Aorta (tissue), 5 donors: ENCODE results near the gene PIGL. TPM values are rescaled to one million over a fixed set of nuclear protein-coding genes. Genes with fewer than 3 reads are reported as not detected.
A peak's percentile ranks its signal among the peaks of the same experiment; 100 is the strongest.

ENCODE experiments used
- ATAC-seq: fragments of 200-7000 bp; cut with Tn5 transposase; one replicate; pipeline ENCODE4 v1.9.1; 2022; ENCODE audit warnings: moderate library complexity; ENCODE audit not compliant: low FRiP score
- DNase-seq, 2 donors: peaks; one replicate each; pipeline ENCODE4 v3.0.0-alpha.2; 2020
- H3K27ac ChIP-seq, 2 donors: one replicate each; pipeline ENCODE4 v1.5.1; 2013; ENCODE audit warnings: low read length in 2 of 2, mild to moderate bottlenecking in 2 of 2, moderate library complexity in 2 of 2, control low read depth in 1 of 2, inconsistent platforms in 1 of 2, low read depth in 1 of 2
- H3K27me3 ChIP-seq, 2 donors: one replicate each; pipeline ENCODE4 v1.6.1; 2013; ENCODE audit warnings: control low read depth in 1 of 2, low read length in 1 of 2, mild to moderate bottlenecking in 1 of 2, moderate library complexity in 1 of 2; ENCODE audit not compliant: insufficient read depth in 2 of 2, control insufficient read depth in 1 of 2
- H3K36me3 ChIP-seq, 2 donors: one replicate each; pipeline ENCODE4 v1.6.1; 2013; ENCODE audit warnings: control low read depth in 1 of 2, low read length in 1 of 2, mild to moderate bottlenecking in 1 of 2; ENCODE audit not compliant: insufficient read depth in 2 of 2, control insufficient read depth in 1 of 2
- H3K4me1 ChIP-seq, 2 donors: one replicate each; pipeline ENCODE4 v1.6.1; 2013; ENCODE audit warnings: low read length in 2 of 2, control low read depth in 1 of 2, mild to moderate bottlenecking in 1 of 2, moderate library complexity in 1 of 2; ENCODE audit not compliant: insufficient read depth in 2 of 2, control insufficient read depth in 1 of 2
- H3K4me3 ChIP-seq, 2 donors: one replicate each; pipeline ENCODE4 v1.5.1; 2013; ENCODE audit warnings: low read length in 2 of 2, control low read depth in 1 of 2, mild to moderate bottlenecking in 1 of 2
- H3K9me3 ChIP-seq: one replicate; pipeline ENCODE4 v1.6.1; 2013; ENCODE audit warnings: mild to moderate bottlenecking, low read length; ENCODE audit not compliant: control insufficient read depth
- WGBS, 2 donors: extraction: QIAGEN DNeasy Blood & Tissue Kit; methylation state at CpG; one replicate each; pipeline ENCODE4 v1.1.7; 2013; 5-methylcytosine and 5-hydroxymethylcytosine counted together
- intact Hi-C, 2 donors: fragments of 100-400 bp; cut with DNase I; formaldehyde crosslinking; loops; one replicate each; pipeline versions ENCODE4 v1.14.2 to v1.15.0; 2022
- polyA plus RNA-seq, 2 donors: library from polyadenylated mRNA; stranded (reverse); fragments of 200-250 nt; gene quantifications; one replicate each; pipeline ENCODE4 v1.2.3, GENCODE V29; 2013
- total RNA-seq, 2 donors: library from RNA; stranded (reverse); fragmentation: NEBNext Ultra II Directional; extraction: Animal tissue kit (Norgen Biotek cat#: 25700); gene quantifications; one replicate each; pipeline ENCODE4 v1.2.1, GENCODE V29; 2021
- donor health status: healthy with polysubstance abuse.
- donor health status: Bipolar disorder and iron deficiency.
- donor health status: DM: no; HTN: no; CAD: no.
- donor health status: DM: no; HTN: no; CAD: no.
- donor health status: DM: yes; HTN: yes; CAD: no.

PIGL gene
- total and polyA plus RNA-seq, 4 donors = 36.1 to 53.4 (median 53.3) TPM; not detected in 1

DNA sequence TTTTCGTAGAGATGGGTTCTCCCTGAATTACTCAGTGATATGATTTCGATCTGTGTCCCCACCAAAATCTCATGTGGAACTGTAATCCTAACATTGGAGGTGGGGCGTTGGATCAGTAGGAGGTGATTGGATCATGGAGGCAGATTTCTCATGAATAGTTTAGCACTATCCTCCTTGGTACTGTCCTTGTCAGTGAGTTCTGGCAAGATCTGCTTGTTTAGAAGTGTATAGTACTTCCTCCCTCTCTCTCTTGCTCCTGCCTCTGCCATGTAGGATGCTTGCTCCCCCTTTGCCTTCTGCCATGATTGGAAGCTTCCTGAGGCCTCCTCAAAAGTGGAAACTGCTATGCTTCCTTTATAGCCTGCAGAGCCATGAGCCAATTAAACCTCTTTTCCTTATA is 22.9 kb downstream of the PIGL start:
- Histone ChIP-seq H3K9me3 (no peaks in the 10 kb centered on the region), H3K27ac (no peak overlapping the region), H3K27me3 (no peaks in the 10 kb centered on the region), H3K4me3 (no peak overlapping the region), H3K36me3 (no peaks in the 10 kb centered on the region), H3K4me1 (no peaks in the 10 kb centered on the region)
- WGBS, 2 donors = 95 to 99% methylated on average over 3 of the region's 3 CpGs
- intact Hi-C loops = no loop called here
- DNase-seq (no peak), ATAC-seq (no peak)

DNA sequence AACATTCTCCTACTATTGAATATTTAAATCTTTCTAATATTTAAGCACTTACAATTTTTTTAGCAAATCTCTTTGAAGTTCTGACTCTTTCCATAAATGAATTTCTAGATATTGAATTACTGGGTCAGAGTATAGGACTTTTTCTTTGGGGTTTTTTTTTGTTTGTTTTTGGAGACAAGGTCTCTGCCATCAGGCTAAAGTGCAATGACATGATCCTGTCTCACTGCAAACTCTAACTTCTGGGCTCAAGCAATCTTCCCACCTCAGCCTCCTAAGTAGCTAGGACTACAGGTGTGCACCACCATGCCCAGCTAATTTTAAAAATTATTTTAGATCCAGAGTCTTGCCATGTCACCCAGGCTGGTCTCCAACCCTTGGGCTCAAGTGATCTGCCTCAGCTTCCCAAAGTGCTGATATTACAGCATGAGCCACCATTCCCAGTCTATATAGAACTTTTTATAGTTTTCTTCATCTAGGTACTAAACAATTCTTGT is 24.9 kb downstream of the PIGL start:
- Histone ChIP-seq H3K27me3 (no peaks in the 10 kb centered on the region), H3K27ac (no peak overlapping the region), H3K4me3 (no peak overlapping the region), H3K4me1 (no peaks in the 10 kb centered on the region), H3K9me3 (no peaks in the 10 kb centered on the region), H3K36me3 (no peaks in the 10 kb centered on the region)
- no peak for DNase-seq
- no peak for ATAC-seq
- intact Hi-C loops = no loop called here

DNA sequence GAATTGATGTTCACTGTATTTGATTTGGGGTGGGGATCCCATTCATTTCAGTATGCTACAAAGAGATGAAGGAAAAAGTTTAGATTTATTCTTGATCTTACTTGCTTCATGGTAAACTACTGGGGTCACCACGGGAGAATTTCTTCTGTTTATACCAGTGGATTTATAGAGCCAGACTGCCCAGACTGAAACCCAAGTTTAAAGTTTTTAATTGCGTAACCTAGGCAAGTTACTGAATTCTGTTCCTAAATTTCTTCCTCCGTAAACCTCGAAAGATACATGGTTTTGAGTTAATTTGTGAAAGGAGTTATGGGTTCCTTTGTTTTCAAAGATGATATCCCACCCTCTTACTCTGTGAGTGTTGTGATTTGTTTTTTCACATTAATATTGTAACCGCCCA is 26.4 kb downstream of the PIGL start:
- H3K36me3 ChIP-seq = no peaks in the 10 kb centered on the region
- no peak for ATAC-seq
- H3K4me1 ChIP-seq = no peaks in the 10 kb centered on the region
- no peaks in the 10 kb centered on the region for H3K27me3 ChIP-seq
- 90 to 92% methylated on average over 5 of the region's 5 CpGs for WGBS, 2 donors
- H3K9me3 ChIP-seq = no peaks in the 10 kb centered on the region
- DNase-seq = no peak
- intact Hi-C loops = no loop called here
- no peak overlapping the region for H3K4me3 ChIP-seq
- H3K27ac ChIP-seq = no peak overlapping the region

DNA sequence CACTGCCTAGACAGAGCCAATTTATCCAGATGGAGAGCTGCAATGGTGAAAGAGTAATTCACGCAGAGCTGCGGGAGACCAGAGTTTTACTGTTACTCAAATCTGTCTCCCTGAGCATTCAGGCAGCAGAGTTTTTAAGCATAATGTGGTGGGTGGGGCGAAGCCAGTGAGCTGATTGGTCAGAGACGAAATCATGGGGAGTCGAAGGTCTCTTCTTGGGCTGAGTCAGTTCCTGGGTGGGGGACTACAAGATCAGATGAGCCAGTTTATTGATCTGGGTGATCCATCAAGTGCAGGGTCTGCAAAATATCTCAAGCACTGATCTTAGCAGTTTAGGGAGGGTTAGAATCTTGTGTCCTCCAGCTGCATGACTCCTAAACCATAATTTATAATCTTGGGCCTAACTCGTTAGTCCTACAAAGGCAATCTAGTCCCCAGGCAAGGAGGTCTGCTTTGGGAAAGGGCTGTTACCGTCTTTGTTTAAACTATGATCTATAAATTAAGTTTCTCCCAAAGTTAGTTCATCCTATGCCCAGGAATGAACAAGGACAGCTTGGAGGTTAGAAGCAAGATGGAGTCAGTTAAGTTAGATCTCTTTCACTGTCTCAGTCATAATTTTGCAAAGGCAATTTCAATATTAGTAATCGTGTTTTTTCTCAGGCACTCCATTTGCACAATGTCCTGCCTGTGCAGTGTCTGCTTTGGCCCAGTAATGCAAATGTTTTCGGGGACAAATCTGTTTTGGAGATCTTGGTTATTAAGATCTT is 27.0 kb downstream of the PIGL start:
- Histone ChIP-seq H3K36me3 (no peaks in the 10 kb centered on the region), H3K4me3 (no peak overlapping the region), H3K9me3 (no peaks in the 10 kb centered on the region), H3K27ac (no peak overlapping the region), H3K4me1 (no peaks in the 10 kb centered on the region), H3K27me3 (no peaks in the 10 kb centered on the region)
- DNase-seq = no peak
- intact Hi-C loops = no loop called here
- 85 to 86% methylated on average over 9 of the region's 9 CpGs for WGBS, 2 donors
- ATAC-seq = no peak

DNA sequence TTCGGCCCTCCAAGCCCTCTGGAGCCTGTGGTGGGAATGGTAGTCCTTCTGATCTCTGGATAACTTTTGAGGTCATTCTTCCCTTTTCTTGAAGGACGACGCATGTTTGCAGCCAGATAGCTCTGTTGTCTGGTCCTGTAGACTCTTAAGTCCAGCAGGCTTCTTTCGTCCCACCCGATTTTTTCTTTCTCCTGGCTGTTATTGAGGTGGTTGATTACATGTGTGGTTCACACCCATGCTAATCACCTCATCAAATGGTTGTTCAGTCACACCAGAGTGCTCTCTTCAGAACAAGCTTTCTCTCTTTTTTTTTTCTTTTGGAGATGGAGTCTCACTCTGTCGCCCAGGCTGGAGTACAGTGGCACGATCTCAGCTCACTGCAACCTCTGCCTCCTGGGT is 30.6 kb downstream of the PIGL start:
- WGBS, 2 donors = 94 to 95% methylated on average over 7 of the region's 7 CpGs
- intact Hi-C loops = no loop called here

DNA sequence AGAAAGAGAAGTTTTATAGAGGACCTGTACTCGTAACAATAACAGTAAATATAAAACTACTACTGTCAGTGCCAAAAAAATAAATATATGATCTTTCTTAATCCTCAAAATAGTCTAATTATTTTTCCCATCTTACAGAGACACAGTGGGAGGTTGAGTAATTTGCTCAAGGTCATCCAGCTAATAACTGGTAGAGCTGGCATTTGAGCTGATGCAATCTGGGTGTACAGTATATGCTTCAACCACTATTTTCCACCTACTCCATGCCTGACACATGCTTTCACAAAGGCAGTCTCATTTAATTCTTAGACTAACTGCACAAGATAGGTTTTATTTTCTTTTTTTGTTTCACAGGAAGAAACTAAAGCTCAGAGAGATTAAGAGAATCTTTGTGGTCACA is 33.6 kb downstream of the PIGL start:
- no peaks in the 10 kb centered on the region for H3K27me3 ChIP-seq
- H3K4me1 ChIP-seq = no peaks in the 10 kb centered on the region
- ATAC-seq (no peak), DNase-seq (no peak)
- no peaks in the 10 kb centered on the region for H3K9me3 ChIP-seq
- intact Hi-C loops = no loop called here
- no peak overlapping the region for H3K4me3 ChIP-seq
- no peaks in the 10 kb centered on the region for H3K36me3 ChIP-seq
- WGBS, 2 donors = 96% methylated on average over 1 of the region's 1 CpG
- H3K27ac ChIP-seq = no peak overlapping the region

More for the DNA sequence above, 30.6 kb downstream of the PIGL start:
- no peak for DNase-seq
- Histone ChIP-seq H3K9me3 (no peaks in the 10 kb centered on the region), H3K4me3 (no peak overlapping the region), H3K27ac (no peak overlapping the region), H3K36me3 (no peaks in the 10 kb centered on the region), H3K4me1 (no peaks in the 10 kb centered on the region), H3K27me3 (no peaks in the 10 kb centered on the region)
- no peak for ATAC-seq

- ATAC-seq (no peak), DNase-seq (no peak)
- no peak overlapping the region for H3K4me3 ChIP-seq
- no peaks in the 10 kb centered on the region for H3K36me3 ChIP-seq
- intact Hi-C loops = no loop called here
- H3K4me1 ChIP-seq = no peaks in the 10 kb centered on the region
- no peaks in the 10 kb centered on the region for H3K27me3 ChIP-seq
- no peak overlapping the region for H3K27ac ChIP-seq
- H3K9me3 ChIP-seq = no peaks in the 10 kb centered on the region
- WGBS, 2 donors = 94 to 95% methylated on average over 6 of the region's 6 CpGs
These were observed 34.0 kb downstream of the PIGL start for GRCh38 chr17:16251043-16251442.

- H3K4me3 ChIP-seq = no peak overlapping the region
- 85 to 93% methylated on average over 1 of the region's 1 CpG for WGBS, 2 donors
- H3K9me3 ChIP-seq = no peaks in the 10 kb centered on the region
- H3K27me3 ChIP-seq = no peaks in the 10 kb centered on the region
- intact Hi-C loops = no loop called here
- no peaks in the 10 kb centered on the region for H3K4me1 ChIP-seq
- H3K27ac ChIP-seq = no peak overlapping the region
- no peak for DNase-seq
- no peak for ATAC-seq
- no peaks in the 10 kb centered on the region for H3K36me3 ChIP-seq
These were observed 34.5 kb downstream of the PIGL start for GRCh38 chr17:16251556-16251955.

GRCh38 chr17:16254773-16255400 is 37.9 kb downstream of the PIGL start:
- DNase-seq (no peak), ATAC-seq (no peak)
- 75 to 76% methylated on average over 9 of the region's 9 CpGs for WGBS, 2 donors
- H3K27me3 ChIP-seq = no peaks in the 10 kb centered on the region
- H3K36me3 ChIP-seq = no peaks in the 10 kb centered on the region
- H3K4me3 ChIP-seq = no peak overlapping the region
- no peaks in the 10 kb centered on the region for H3K4me1 ChIP-seq
- H3K9me3 ChIP-seq = no peaks in the 10 kb centered on the region
- intact Hi-C loops = no loop called here
- H3K27ac ChIP-seq = peak overlapping the region in 1 of 2 donors; percentile 73
